ENCODE results near the gene NAA80.

DNA sequence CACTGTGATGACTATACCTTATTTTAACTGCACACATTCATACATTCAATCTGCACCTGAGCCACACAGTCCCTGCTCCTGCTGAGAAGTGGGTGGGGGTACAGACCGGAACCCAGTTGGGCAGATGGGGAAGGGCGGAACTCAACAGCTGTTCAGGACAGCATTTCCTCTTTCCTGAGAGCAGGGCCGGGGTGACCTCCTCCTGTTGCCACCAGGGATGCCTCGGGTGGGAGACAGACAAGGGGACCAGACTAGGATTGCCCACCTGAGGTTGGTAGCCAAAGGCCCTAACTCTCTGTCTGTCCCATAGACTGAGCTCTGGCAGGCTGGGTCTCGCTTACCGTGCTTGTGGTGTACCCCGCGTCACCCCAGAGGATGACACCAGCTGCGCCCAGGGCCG lies 19.4 kb upstream of the NAA80 start:
- TF ChIP-seq POLR2A (IDR thresholded peaks at IDR 0.05; ENCODE audit: low read depth, low read length) (peak; percentile 2), JUN (IDR thresholded peaks at IDR 0.05; ENCODE audit: borderline replicate concordance, insufficient read depth, insufficient read length, low read depth) (no peak), POLR2AphosphoS5 (IDR thresholded peaks at IDR 0.05; ENCODE audit: insufficient read depth, low read depth, low read length) (no peak), EZH2 (IDR thresholded peaks at IDR 0.05; ENCODE audit: borderline replicate concordance, low read depth, low read length, severe bottlenecking) (no peak)
- TF ChIP-seq, protein P1, sequence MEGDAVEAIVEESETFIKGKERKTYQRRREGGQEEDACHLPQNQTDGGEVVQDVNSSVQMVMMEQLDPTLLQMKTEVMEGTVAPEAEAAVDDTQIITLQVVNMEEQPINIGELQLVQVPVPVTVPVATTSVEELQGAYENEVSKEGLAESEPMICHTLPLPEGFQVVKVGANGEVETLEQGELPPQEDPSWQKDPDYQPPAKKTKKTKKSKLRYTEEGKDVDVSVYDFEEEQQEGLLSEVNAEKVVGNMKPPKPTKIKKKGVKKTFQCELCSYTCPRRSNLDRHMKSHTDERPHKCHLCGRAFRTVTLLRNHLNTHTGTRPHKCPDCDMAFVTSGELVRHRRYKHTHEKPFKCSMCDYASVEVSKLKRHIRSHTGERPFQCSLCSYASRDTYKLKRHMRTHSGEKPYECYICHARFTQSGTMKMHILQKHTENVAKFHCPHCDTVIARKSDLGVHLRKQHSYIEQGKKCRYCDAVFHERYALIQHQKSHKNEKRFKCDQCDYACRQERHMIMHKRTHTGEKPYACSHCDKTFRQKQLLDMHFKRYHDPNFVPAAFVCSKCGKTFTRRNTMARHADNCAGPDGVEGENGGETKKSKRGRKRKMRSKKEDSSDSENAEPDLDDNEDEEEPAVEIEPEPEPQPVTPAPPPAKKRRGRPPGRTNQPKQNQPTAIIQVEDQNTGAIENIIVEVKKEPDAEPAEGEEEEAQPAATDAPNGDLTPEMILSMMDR (IDR thresholded peaks at IDR 0.05; ENCODE audit: extremely low read depth in 1 of 2, insufficient read depth in 1 of 2, low read depth in 1 of 2, low read length in 2 of 2): no peak

Data from endothelial cell of umbilical vein (primary cell).